Osteocyte (in vitro differentiated cells): ENCODE data around the gene CAD. TPM values are rescaled to one million over a fixed set of nuclear protein-coding genes. Genes with fewer than 3 reads are reported as not detected.

ENCODE experiments used
- DNase-seq: peaks from one replicate; pipeline ENCODE4 v3.0.0; 2021; ENCODE audit warnings: mixed read lengths; ENCODE audit not compliant: unreplicated experiment; ENCODE audit errors: extremely low spot score
- H3K27ac Mint-ChIP-seq: one replicate; pipeline ENCODE4 v1.8.0; 2021; ENCODE audit warnings: mild to moderate bottlenecking, mixed read lengths; ENCODE audit not compliant: unreplicated experiment
- H3K27me3 Mint-ChIP-seq: one replicate; pipeline ENCODE4 v1.8.0; 2021; ENCODE audit warnings: mixed read lengths; ENCODE audit not compliant: unreplicated experiment
- H3K36me3 Mint-ChIP-seq: one replicate; pipeline ENCODE4 v1.8.0; 2021; ENCODE audit warnings: mixed read lengths; ENCODE audit not compliant: unreplicated experiment
- H3K4me1 Mint-ChIP-seq: one replicate; pipeline ENCODE4 v1.8.0; 2021; ENCODE audit warnings: mixed read lengths; ENCODE audit not compliant: unreplicated experiment
- H3K4me3 Mint-ChIP-seq: one replicate; pipeline ENCODE4 v1.8.0; 2021; ENCODE audit warnings: mild to moderate bottlenecking, moderate library complexity, mixed read lengths; ENCODE audit not compliant: unreplicated experiment
- H3K9me3 Mint-ChIP-seq: one replicate; pipeline ENCODE4 v1.8.0; 2021; ENCODE audit warnings: mixed read lengths; ENCODE audit not compliant: unreplicated experiment
- CTCF ChIP-seq: fragments of 200-600 bp; sonication (generic); IDR thresholded peaks from 2 replicates; pipeline ENCODE4 v1.5.0; 2021; ENCODE audit warnings: antibody characterized with exemption, mild to moderate bottlenecking, moderate library complexity
- total RNA-seq: library from RNA; stranded (reverse); gene quantifications from 2 replicates; pipeline ENCODE4 v1.2.1, GENCODE V29; 2021

Gene CAD
- total RNA-seq, 1 donor from 2014 or later = 72.6 TPM

- no peak for TF ChIP-seq CTCF
- H3K27ac Mint-ChIP-seq = no peak overlapping the region
- no peaks in the 10 kb centered on the region for H3K36me3 Mint-ChIP-seq
- H3K27me3 Mint-ChIP-seq = peaks cover 16% of the 10 kb centered on the region
- no peak for DNase-seq
- no peaks in the 10 kb centered on the region for H3K9me3 Mint-ChIP-seq
- H3K4me1 Mint-ChIP-seq = peaks cover 4% of the 10 kb centered on the region
- no peak overlapping the region for H3K4me3 Mint-ChIP-seq
These were observed 34.8 kb upstream of the CAD start for GRCh38 chr2:27182346-27182745.

GRCh38 chr2:27184115-27184514 is 33.1 kb upstream of the CAD start:
- no peak for DNase-seq
- Mint-ChIP-seq H3K36me3 (no peaks in the 10 kb centered on the region), H3K4me3 (no peak overlapping the region), H3K9me3 (no peaks in the 10 kb centered on the region), H3K4me1 (peaks cover 4% of the 10 kb centered on the region), H3K27me3 (peaks cover 3% of the 10 kb centered on the region), H3K27ac (no peak overlapping the region)
- no peak for TF ChIP-seq CTCF

GRCh38 chr2:27185331-27186026 is 31.7 kb upstream of the CAD start:
- H3K27me3 Mint-ChIP-seq = peaks cover 3% of the 10 kb centered on the region
- no peaks in the 10 kb centered on the region for H3K9me3 Mint-ChIP-seq
- no peaks in the 10 kb centered on the region for H3K36me3 Mint-ChIP-seq
- no peak overlapping the region for H3K4me3 Mint-ChIP-seq
- H3K4me1 Mint-ChIP-seq = peaks cover 4% of the 10 kb centered on the region
- no peak for TF ChIP-seq CTCF
- no peak for DNase-seq
- no peak overlapping the region for H3K27ac Mint-ChIP-seq

- DNase-seq = no peak
- peaks cover 2% of the 10 kb centered on the region for H3K27me3 Mint-ChIP-seq
- TF ChIP-seq CTCF = no peak
- H3K9me3 Mint-ChIP-seq = no peaks in the 10 kb centered on the region
- H3K36me3 Mint-ChIP-seq = no peaks in the 10 kb centered on the region
- H3K4me1 Mint-ChIP-seq = no peaks in the 10 kb centered on the region
- H3K27ac Mint-ChIP-seq = no peak overlapping the region
- H3K4me3 Mint-ChIP-seq = no peak overlapping the region
These were observed 30.4 kb upstream of the CAD start for GRCh38 chr2:27186613-27187345.

- H3K9me3 Mint-ChIP-seq = no peaks in the 10 kb centered on the region
- H3K27ac Mint-ChIP-seq = no peak overlapping the region
- no peak for DNase-seq
- no peak overlapping the region for H3K4me3 Mint-ChIP-seq
- no peaks in the 10 kb centered on the region for H3K36me3 Mint-ChIP-seq
- H3K27me3 Mint-ChIP-seq = peaks cover 12% of the 10 kb centered on the region
- no peak for TF ChIP-seq CTCF
- no peaks in the 10 kb centered on the region for H3K4me1 Mint-ChIP-seq
These were observed 27.2 kb upstream of the CAD start for GRCh38 chr2:27189989-27190388.
